AG10803 (cell line): Measurements from ENCODE around the gene OTUD1.
A peak's percentile ranks its signal among the peaks of the same experiment; 100 is the strongest.

Experiments
- DNase-seq: peaks from one replicate; pipeline ENCODE4 v3.0.0; 2010; ENCODE audit warnings: low read depth
- H3K4me3 ChIP-seq: 2 replicates; pipeline ENCODE4 v1.5.1; 2011; ENCODE audit warnings: mild to moderate bottlenecking, low read length, control low read depth
- CTCF ChIP-seq: conservative IDR thresholded peaks from 2 replicates; pipeline ENCODE4 v1.5.1; 2011; ENCODE audit warnings: mild to moderate bottlenecking, low read length, control low read depth, inconsistent platforms

The OTUD1 gene

GRCh38 chr10:23448802-23449570, 10.1 kb downstream of the OTUD1 start:
- no peak for TF ChIP-seq CTCF
- no peak overlapping the region for H3K4me3 ChIP-seq
- peak; percentile 39 for DNase-seq

GRCh38 chr10:23452033-23452655, 13.3 kb downstream of the OTUD1 start:
- no peak overlapping the region for H3K4me3 ChIP-seq
- no peak for TF ChIP-seq CTCF
- no peak for DNase-seq

- H3K4me3 ChIP-seq, result no peak overlapping the region
- no peak for DNase-seq
- TF ChIP-seq CTCF, result no peak
Observed at GRCh38 chr10:23453465-23453864, 14.6 kb downstream of the OTUD1 start.

- TF ChIP-seq CTCF, result no peak
- no peak for DNase-seq
- H3K4me3 ChIP-seq, result no peak overlapping the region
Observed at GRCh38 chr10:23457632-23458417, 18.9 kb downstream of the OTUD1 start.

GRCh38 chr10:23459308-23459939, 20.5 kb downstream of the OTUD1 start:
- DNase-seq, result no peak
- TF ChIP-seq CTCF, result no peak
- H3K4me3 ChIP-seq, result no peak overlapping the region

GRCh38 chr10:23461557-23461956, 22.7 kb downstream of the OTUD1 start:
- no peak for DNase-seq
- H3K4me3 ChIP-seq, result no peak overlapping the region
- TF ChIP-seq CTCF, result no peak
